ENCODE results near the gene DTX4.
A peak's percentile ranks its signal among the peaks of the same experiment; 100 is the strongest.

- TF ChIP-seq CTCF (conservative IDR thresholded peaks at IDR 0.05 in 1 of 2, IDR thresholded peaks at IDR 0.05 in 1 of 2; ENCODE audit: extremely low read depth in 1 of 2, insufficient read depth in 1 of 2, low read depth in 1 of 2, low read length in 2 of 2) (peak; percentile 20 to 70), EZH2 (IDR thresholded peaks at IDR 0.05; ENCODE audit: borderline replicate concordance, low read length) (no peak)
These were observed 34.7 kb downstream of the DTX4 start for GRCh38 chr11:59206635-59207034.
